ENCODE data around the gene SIRPA. TPM values are rescaled to one million over a fixed set of nuclear protein-coding genes. Genes with fewer than 3 reads are reported as not detected.

SIRPA gene
- total and polyA plus RNA-seq, 2 of the 8 experiments (the other 6 are each of a cell fraction or from before 2014, with no cell fraction given), result 3.9 to 4.3 TPM

- POLR2A ChIA-PET (ENCODE audit: partially characterized antibody), result no interaction called here
- Histone ChIP-seq H2BK5ac (ENCODE audit: low read depth, low read length) (no peak overlapping the region), H3K79me1 (ENCODE audit: low read depth, low read length) (no peaks in the 10 kb centered on the region), H2BK15ac (ENCODE audit: low read length) (no peak overlapping the region), H3K79me2 (ENCODE audit: control insufficient read depth in 1 of 2, insufficient read depth in 2 of 2, low read length in 2 of 2) (no peaks in the 10 kb centered on the region), H4K91ac (replicated peaks; ENCODE audit: insufficient read length, low read length) (no peak overlapping the region), H2BK12ac (ENCODE audit: low read depth, low read length) (no peak overlapping the region), H3K4ac (replicated peaks; ENCODE audit: insufficient read length, low read depth, low read length) (no peak overlapping the region), H3K36me3 (ENCODE audit: control insufficient read depth in 2 of 4, insufficient read depth in 4 of 4, low read length in 3 of 4) (no peaks in the 10 kb centered on the region), H3K18ac (ENCODE audit: extremely low read depth, low read length) (no peak overlapping the region), H4K20me1 (replicated peaks in 1 of 2; ENCODE audit: control insufficient read depth in 1 of 2, insufficient read depth in 2 of 2, low read length in 2 of 2) (peaks cover 0 to 6% of the 10 kb centered on the region in 2 experiments), H3K27me3 (replicated peaks in 1 of 4; ENCODE audit: control insufficient read depth in 3 of 4, extremely low read depth in 1 of 4, insufficient read depth in 3 of 4, low read length in 3 of 4) (no peaks in the 10 kb centered on the region), H3K4me3 (ENCODE audit: extremely low read depth in 1 of 4, insufficient read depth in 2 of 4, low read depth in 3 of 4, low read length in 4 of 4) (no peak overlapping the region), H3K27ac (ENCODE audit: low read depth, low read length) (no peak overlapping the region), H3K23ac (ENCODE audit: insufficient read length) (no peak overlapping the region), H3K23me2 (ENCODE audit: low read depth, low read length) (no peaks in the 10 kb centered on the region; the same call in 1 of the 2 replicates), H2BK120ac (replicated peaks; ENCODE audit: low read depth, low read length) (no peak overlapping the region), H3K4me1 (replicated peaks in 1 of 4; ENCODE audit: control insufficient read depth in 3 of 4, insufficient read depth in 4 of 4, low read length in 3 of 4) (peaks cover 0 to 6% (median 1%) of the 10 kb centered on the region in 4 experiments; a peak in 2 of 7 replicates), H3K56ac (replicated peaks; ENCODE audit: insufficient read length, low read depth, low read length) (no peak overlapping the region), H2AK5ac (ENCODE audit: low read depth, low read length) (no peak overlapping the region), H2BK20ac (ENCODE audit: low read length) (no peak overlapping the region), H3K14ac (ENCODE audit: insufficient read length) (no peak overlapping the region), H3K9ac (replicated peaks in 1 of 4; ENCODE audit: extremely low read depth in 1 of 4, low read depth in 3 of 4, low read length in 3 of 4) (no peak overlapping the region), H3K9me3 (ENCODE audit: insufficient read depth in 2 of 2, low read depth in 1 of 2, low read length in 1 of 2) (no peaks in the 10 kb centered on the region), H4K8ac (ENCODE audit: extremely low read depth, insufficient read depth, low read length) (no peak overlapping the region), H3K4me2 (ENCODE audit: insufficient read depth in 1 of 2, low read depth in 2 of 2, low read length in 2 of 2) (no peak overlapping the region), H4K5ac (ENCODE audit: insufficient read length, low read depth, low read length) (no peak overlapping the region), H2AFZ (ENCODE audit: low read length) (no peak overlapping the region)
- FAIRE-seq (no peak), DNase-seq (ENCODE audit: low read depth in 1 of 2, low spot score in 2 of 2) (no peak)
- CTCF ChIA-PET (ENCODE audit: partially characterized antibody), result interaction anchor here (0.7 to 2.5 kb wide), 5 partner anchors 9 to 148 kb away, joined by 3 to 6 read pairs (median 4); no protein-coding TSS in a partner anchor
- WGBS, 2 experiments (ENCODE audit: extremely low coverage in 1 of 2, insufficient coverage in 1 of 2, insufficient read length in 1 of 2, insufficient replicate concordance in 2 of 2, low coverage in 1 of 2, low lambda C conversion rate in 2 of 2, missing lambda C conversion rate in 1 of 2), result 88% methylated on average over 8 of the region's 8 CpGs; no CpG with 5 or more reads in 1 of the 2 experiments
- TF ChIP-seq KDM1A (IDR thresholded peaks at IDR 0.05; ENCODE audit: borderline replicate concordance, low read length) (no peak), RXRA (IDR thresholded peaks at IDR 0.05; ENCODE audit: insufficient read depth, low read depth, low read length) (no peak), SRF (IDR thresholded peaks at IDR 0.05; ENCODE audit: low read depth, low read length) (no peak), RFX5 (IDR thresholded peaks at IDR 0.05; ENCODE audit: borderline replicate concordance, low read depth, low read length) (no peak), TBP (IDR thresholded peaks at IDR 0.05; ENCODE audit: low read depth, low read length) (no peak)
These were observed 17.4 kb downstream of the SIRPA start for GRCh38 chr20:1912646-1913045.
